ENCODE data around the gene SLC18A3. TPM values are rescaled to one million over a fixed set of nuclear protein-coding genes. Genes with fewer than 3 reads are reported as not detected.

The SLC18A3 gene
- total and polyA plus RNA-seq, 2 experiments from 2014 or later: 1.4 to 4.3 TPM

- no peaks in the 10 kb centered on the region for H4K20me1 ChIP-seq (ENCODE audit: insufficient read depth, poor library complexity, severe bottlenecking)
- no peak overlapping the region for H3K4me3 ChIP-seq
- no peak for DNase-seq (ENCODE audit: low spot score)
- H3K9me3 ChIP-seq (ENCODE audit: low read depth): no peaks in the 10 kb centered on the region
- H3K27ac ChIP-seq: no peak overlapping the region
- no peak overlapping the region for H3K4me2 ChIP-seq
- H3K9me2 ChIP-seq (replicated peaks; ENCODE audit: insufficient read depth): no peaks in the 10 kb centered on the region
- no peak overlapping the region for H2AFZ ChIP-seq
- H3K36me3 ChIP-seq (replicated peaks; ENCODE audit: insufficient read depth, low read depth): no peaks in the 10 kb centered on the region
- WGBS (ENCODE audit: low lambda C conversion rate, missing lambda C conversion rate): 94% methylated on average over 8 of the region's 8 CpGs
- peaks cover 11% of the 10 kb centered on the region for H3K27me3 ChIP-seq
- H3K4me1 ChIP-seq (ENCODE audit: insufficient read depth): no peaks in the 10 kb centered on the region
- TF ChIP-seq EZH2 (IDR thresholded peaks at IDR 0.05; ENCODE audit: borderline replicate concordance) (no peak), EZH2phosphoT487 (IDR thresholded peaks at IDR 0.05; ENCODE audit: low read depth, severe bottlenecking, unreplicated experiment) (no peak), CTCF (IDR thresholded peaks at IDR 0.05; ENCODE audit: poor library complexity) (no peak)
- H3K79me2 ChIP-seq: no peaks in the 10 kb centered on the region
Observed at GRCh38 chr10:49645417-49645816, 35.3 kb downstream of the SLC18A3 start.

GRCh38 chr10:49645871-49646870, 36.1 kb downstream of the SLC18A3 start:
- no peak overlapping the region for H3K4me3 ChIP-seq
- H3K9me2 ChIP-seq (replicated peaks; ENCODE audit: insufficient read depth): no peaks in the 10 kb centered on the region
- H3K36me3 ChIP-seq (replicated peaks; ENCODE audit: insufficient read depth, low read depth): no peaks in the 10 kb centered on the region
- no peak for DNase-seq (ENCODE audit: low spot score)
- peaks cover 4% of the 10 kb centered on the region for H3K27me3 ChIP-seq
- H3K27ac ChIP-seq: no peak overlapping the region
- no peaks in the 10 kb centered on the region for H3K9me3 ChIP-seq (ENCODE audit: low read depth)
- no peak for TF ChIP-seq EZH2phosphoT487 (IDR thresholded peaks at IDR 0.05; ENCODE audit: low read depth, severe bottlenecking, unreplicated experiment)
- no peak for TF ChIP-seq EZH2 (IDR thresholded peaks at IDR 0.05; ENCODE audit: borderline replicate concordance)
- no peak for TF ChIP-seq CTCF (IDR thresholded peaks at IDR 0.05; ENCODE audit: poor library complexity)
- no peaks in the 10 kb centered on the region for H3K4me1 ChIP-seq (ENCODE audit: insufficient read depth)
- no peak overlapping the region for H2AFZ ChIP-seq
- no peaks in the 10 kb centered on the region for H4K20me1 ChIP-seq (ENCODE audit: insufficient read depth, poor library complexity, severe bottlenecking)
- no peaks in the 10 kb centered on the region for H3K79me2 ChIP-seq
- H3K4me2 ChIP-seq: no peak overlapping the region
- WGBS (ENCODE audit: low lambda C conversion rate, missing lambda C conversion rate): 94% methylated on average over 22 of the region's 22 CpGs

- DNase-seq (ENCODE audit: low spot score): no peak
- TF ChIP-seq EZH2phosphoT487 (IDR thresholded peaks at IDR 0.05; ENCODE audit: low read depth, severe bottlenecking, unreplicated experiment): no peak
- no peak for TF ChIP-seq CTCF (IDR thresholded peaks at IDR 0.05; ENCODE audit: poor library complexity)
- H3K4me1 ChIP-seq (ENCODE audit: insufficient read depth): peaks cover 4% of the 10 kb centered on the region
- H3K36me3 ChIP-seq (replicated peaks; ENCODE audit: insufficient read depth, low read depth): no peaks in the 10 kb centered on the region
- no peaks in the 10 kb centered on the region for H3K9me3 ChIP-seq (ENCODE audit: low read depth)
- no peaks in the 10 kb centered on the region for H3K79me2 ChIP-seq
- 87% methylated on average over 4 of the region's 4 CpGs for WGBS (ENCODE audit: low lambda C conversion rate, missing lambda C conversion rate)
- no peaks in the 10 kb centered on the region for H4K20me1 ChIP-seq (ENCODE audit: insufficient read depth, poor library complexity, severe bottlenecking)
- H3K4me3 ChIP-seq: no peak overlapping the region
- H3K9me2 ChIP-seq (replicated peaks; ENCODE audit: insufficient read depth): no peaks in the 10 kb centered on the region
- peaks cover 2% of the 10 kb centered on the region for H3K27me3 ChIP-seq
- H2AFZ ChIP-seq: no peak overlapping the region
- no peak overlapping the region for H3K4me2 ChIP-seq
- no peak overlapping the region for H3K27ac ChIP-seq
Observed at GRCh38 chr10:49647554-49647953, 37.4 kb downstream of the SLC18A3 start.
